SU-DHL-6 (cell line): ENCODE measurements around the gene EVI5L.

Source experiments
- H2AFZ ChIP-seq: fragments of 200-600 bp; sonication (generic); 2 replicates; pipeline ENCODE4 v1.6.1; 2014; ENCODE audit warnings: low read depth, mild to moderate bottlenecking, moderate library complexity, mixed read lengths, antibody characterized with exemption, low read length; ENCODE audit not compliant: severe bottlenecking
- H3F3A ChIP-seq: fragments of 200-600 bp; shearing (Covaris generic); 2 replicates; pipeline ENCODE4 v1.6.0; 2016; ENCODE audit warnings: antibody characterized with exemption, mild to moderate bottlenecking; ENCODE audit not compliant: insufficient read depth
- H3K27ac ChIP-seq: fragments of 200-600 bp; sonication (generic); 2 replicates; pipeline ENCODE4 v1.5.1; 2016; ENCODE audit warnings: low read depth, mild to moderate bottlenecking, low read length, moderate library complexity, mixed read lengths
- H3K27me3 ChIP-seq: fragments of 200-600 bp; sonication (generic), shearing (Covaris generic); 2 replicates; pipeline ENCODE4 v1.6.0; 2014; ENCODE audit warnings: mild to moderate bottlenecking, low read length
- H3K36me3 ChIP-seq: fragments of 200-600 bp; sonication (generic); 2 replicates; pipeline ENCODE4 v1.6.1; 2014; ENCODE audit warnings: mild to moderate bottlenecking, low read length, mixed read lengths
- H3K4me2 ChIP-seq: fragments of 300-600, 200-600 bp; shearing (Covaris generic), sonication (generic); 2 replicates; pipeline ENCODE4 v1.6.0; 2014; ENCODE audit warnings: low read length, low read depth, mild to moderate bottlenecking; ENCODE audit not compliant: poor library complexity, severe bottlenecking
- H3K4me3 ChIP-seq: fragments of 200-600 bp; sonication (generic); 2 replicates; pipeline ENCODE4 v1.5.1; 2014; ENCODE audit warnings: antibody characterized with exemption, low read length, mild to moderate bottlenecking, mixed read lengths; ENCODE audit not compliant: insufficient read depth, poor library complexity, severe bottlenecking
- H3K79me2 ChIP-seq: fragments of 200-600 bp; sonication (generic); 2 replicates; pipeline ENCODE4 v1.6.1; 2014; ENCODE audit warnings: mild to moderate bottlenecking, low read length, moderate library complexity; ENCODE audit not compliant: insufficient read depth
- H3K9ac ChIP-seq: fragments of 200-600 bp; sonication (generic); 2 replicates; pipeline ENCODE4 v1.7.0; 2014; ENCODE audit warnings: mild to moderate bottlenecking, low read length
- H3K9me2 ChIP-seq: fragments of 200-600 bp; sonication (generic); replicated peaks from 2 replicates; pipeline ENCODE4 v1.6.1; 2014; ENCODE audit warnings: low read length; ENCODE audit not compliant: insufficient read depth
- H3K9me3 ChIP-seq: fragments of 200-600 bp; sonication (generic); 2 replicates; pipeline ENCODE4 v1.6.1; 2014; ENCODE audit warnings: low read length, mixed read lengths; ENCODE audit not compliant: insufficient read depth
- H4K20me1 ChIP-seq: fragments of 200-600 bp; sonication (generic); 2 replicates; pipeline ENCODE4 v1.6.1; 2014; ENCODE audit warnings: low read depth, mild to moderate bottlenecking, antibody characterized with exemption, low read length, moderate library complexity, mixed read lengths
- EZH2phosphoT487 ChIP-seq: fragments of 200-600 bp; sonication (generic), shearing (Covaris generic); conservative IDR thresholded peaks from 2 replicates; pipeline ENCODE4 v1.6.1; 2018; ENCODE audit warnings: mild to moderate bottlenecking, antibody characterized with exemption, low read length, moderate library complexity, mixed read lengths
- TF ChIP-seq, protein P1 (sequence below): fragments of 200-600 bp; sonication (generic); IDR thresholded peaks from one replicate; pipeline ENCODE4 v1.5.1; 2017; ENCODE audit warnings: antibody characterized with exemption, mild to moderate bottlenecking, low read length, moderate library complexity; ENCODE audit not compliant: insufficient read depth, poor library complexity, severe bottlenecking

Gene EVI5L

DNA sequence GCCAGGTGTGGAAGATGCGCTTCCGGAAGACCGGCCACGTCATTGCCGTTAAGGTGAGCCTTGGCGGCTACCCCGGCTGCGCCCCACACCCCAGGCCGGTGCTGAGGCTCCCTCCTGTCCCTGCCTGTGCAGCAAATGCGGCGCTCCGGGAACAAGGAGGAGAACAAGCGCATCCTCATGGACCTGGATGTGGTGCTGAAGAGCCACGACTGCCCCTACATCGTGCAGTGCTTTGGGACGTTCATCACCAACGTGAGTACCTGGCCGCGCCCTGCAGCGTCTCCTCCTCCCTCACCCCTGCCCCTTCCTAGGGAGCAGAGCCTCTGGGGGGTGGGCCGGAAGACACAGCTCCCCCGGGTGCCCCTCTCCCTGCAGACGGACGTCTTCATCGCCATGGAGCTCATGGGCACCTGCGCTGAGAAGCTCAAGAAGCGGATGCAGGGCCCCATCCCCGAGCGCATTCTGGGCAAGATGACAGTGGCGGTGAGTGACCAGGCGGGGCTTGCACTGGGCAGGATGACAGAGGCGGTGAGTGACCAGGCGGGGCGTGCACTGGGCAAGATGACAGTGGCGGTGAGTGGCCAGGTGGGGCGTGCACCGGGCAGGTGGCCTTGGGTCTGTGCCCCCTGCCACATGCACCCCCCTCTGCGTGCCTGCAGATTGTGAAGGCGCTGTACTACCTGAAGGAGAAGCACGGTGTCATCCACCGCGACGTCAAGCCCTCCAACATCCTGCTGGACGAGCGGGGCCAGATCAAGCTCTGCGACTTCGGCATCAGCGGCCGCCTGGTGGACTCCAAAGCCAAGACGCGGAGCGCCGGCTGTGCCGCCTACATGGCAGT, 80.5 kb downstream of the EVI5L start:
- TF ChIP-seq, protein P1, sequence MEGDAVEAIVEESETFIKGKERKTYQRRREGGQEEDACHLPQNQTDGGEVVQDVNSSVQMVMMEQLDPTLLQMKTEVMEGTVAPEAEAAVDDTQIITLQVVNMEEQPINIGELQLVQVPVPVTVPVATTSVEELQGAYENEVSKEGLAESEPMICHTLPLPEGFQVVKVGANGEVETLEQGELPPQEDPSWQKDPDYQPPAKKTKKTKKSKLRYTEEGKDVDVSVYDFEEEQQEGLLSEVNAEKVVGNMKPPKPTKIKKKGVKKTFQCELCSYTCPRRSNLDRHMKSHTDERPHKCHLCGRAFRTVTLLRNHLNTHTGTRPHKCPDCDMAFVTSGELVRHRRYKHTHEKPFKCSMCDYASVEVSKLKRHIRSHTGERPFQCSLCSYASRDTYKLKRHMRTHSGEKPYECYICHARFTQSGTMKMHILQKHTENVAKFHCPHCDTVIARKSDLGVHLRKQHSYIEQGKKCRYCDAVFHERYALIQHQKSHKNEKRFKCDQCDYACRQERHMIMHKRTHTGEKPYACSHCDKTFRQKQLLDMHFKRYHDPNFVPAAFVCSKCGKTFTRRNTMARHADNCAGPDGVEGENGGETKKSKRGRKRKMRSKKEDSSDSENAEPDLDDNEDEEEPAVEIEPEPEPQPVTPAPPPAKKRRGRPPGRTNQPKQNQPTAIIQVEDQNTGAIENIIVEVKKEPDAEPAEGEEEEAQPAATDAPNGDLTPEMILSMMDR: no peak
- no peak for TF ChIP-seq EZH2phosphoT487
- H3K9me3 ChIP-seq: no peaks in the 10 kb centered on the region
- H4K20me1 ChIP-seq: no peaks in the 10 kb centered on the region
- H3K9ac ChIP-seq: no peak overlapping the region
- H3K27ac ChIP-seq: no peak overlapping the region
- no peak overlapping the region for H2AFZ ChIP-seq
- H3K36me3 ChIP-seq: no peaks in the 10 kb centered on the region
- H3K9me2 ChIP-seq: no peaks in the 10 kb centered on the region
- 0 out of 2 replicates have a peak, but pooled peaks cover 3% of the 10 kb centered on the region for H3F3A ChIP-seq
- H3K27me3 ChIP-seq: no peaks in the 10 kb centered on the region
- peaks cover 13% of the 10 kb centered on the region for H3K79me2 ChIP-seq
- H3K4me3 ChIP-seq: no peak overlapping the region
- no peak overlapping the region for H3K4me2 ChIP-seq

DNA sequence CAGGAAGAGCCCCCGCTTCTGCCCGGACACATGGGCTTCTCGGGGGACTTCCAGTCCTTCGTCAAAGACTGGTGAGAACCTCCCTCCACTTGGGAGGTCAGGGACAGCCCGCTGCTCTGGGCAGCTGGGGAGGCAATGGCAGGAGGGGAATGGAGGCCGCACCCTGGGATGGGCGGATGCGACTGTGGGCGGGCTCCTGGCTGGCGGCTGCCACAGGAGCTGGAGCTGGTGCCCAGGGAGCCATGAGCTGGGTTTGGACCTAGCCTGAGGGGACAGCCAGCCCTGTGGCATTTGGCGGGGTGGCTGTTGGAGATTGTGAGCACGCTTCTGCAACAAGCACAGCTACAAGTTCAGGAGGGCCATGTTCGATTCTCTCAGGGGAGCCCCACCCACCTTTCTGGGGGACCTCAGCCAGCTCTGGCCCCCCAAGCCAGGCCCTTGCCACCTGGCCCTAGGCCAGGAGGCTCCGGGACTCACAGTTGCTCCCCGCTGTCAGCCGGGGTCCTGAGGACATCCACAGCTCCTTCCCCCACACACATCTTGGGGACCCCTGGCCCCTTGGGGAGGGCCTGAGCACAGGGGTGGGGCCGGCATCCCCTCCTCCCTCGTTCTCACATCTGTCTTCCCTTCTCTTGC, 81.6 kb downstream of the EVI5L start:
- Histone ChIP-seq H3K36me3 (no peaks in the 10 kb centered on the region), H3K9me3 (no peaks in the 10 kb centered on the region), H3K4me2 (no peak overlapping the region), H3K27ac (no peak overlapping the region), H3K79me2 (peaks cover 4% of the 10 kb centered on the region; the same call in 1 of the 2 replicates), H3K4me3 (no peak overlapping the region), H3K9me2 (no peaks in the 10 kb centered on the region), H3K9ac (no peak overlapping the region), H3K27me3 (no peaks in the 10 kb centered on the region), H2AFZ (no peak overlapping the region), H4K20me1 (no peaks in the 10 kb centered on the region), H3F3A (0 out of 2 replicates have a peak, but pooled peaks cover 3% of the 10 kb centered on the region)
- TF ChIP-seq, protein P1: no peak

DNA sequence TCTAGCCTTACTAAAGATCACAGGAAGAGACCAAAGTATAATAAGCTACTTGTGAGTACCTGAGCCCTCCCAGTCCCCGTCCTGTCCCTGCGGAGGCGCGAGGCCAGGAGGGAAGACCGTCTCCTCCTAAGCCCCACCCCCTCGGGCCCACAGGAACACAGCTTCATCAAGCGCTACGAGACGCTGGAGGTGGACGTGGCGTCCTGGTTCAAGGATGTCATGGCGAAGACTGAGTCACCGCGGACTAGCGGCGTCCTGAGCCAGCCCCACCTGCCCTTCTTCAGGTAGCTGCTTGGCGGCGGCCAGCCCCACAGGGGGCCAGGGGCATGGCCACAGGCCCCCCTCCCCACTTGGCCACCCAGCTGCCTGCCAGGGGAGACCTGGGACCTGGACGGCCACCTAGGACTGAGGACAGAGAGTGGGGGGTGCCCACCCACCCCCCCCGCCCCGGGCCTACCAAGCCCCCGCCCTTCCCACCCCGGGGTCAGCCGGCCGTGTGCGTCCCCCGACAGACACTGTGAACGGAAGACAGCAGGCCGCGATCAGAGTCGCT, 82.2 kb downstream of the EVI5L start:
- Histone ChIP-seq H2AFZ (no peak overlapping the region), H3K9me2 (no peaks in the 10 kb centered on the region), H3K4me3 (no peak overlapping the region), H3K9ac (no peak overlapping the region), H3K36me3 (no peaks in the 10 kb centered on the region), H3K9me3 (no peaks in the 10 kb centered on the region), H3K27me3 (no peaks in the 10 kb centered on the region), H3K4me2 (no peak overlapping the region), H3K79me2 (peaks cover 4% of the 10 kb centered on the region; the same call in 1 of the 2 replicates), H3F3A (0 out of 2 replicates have a peak, but pooled peaks cover 3% of the 10 kb centered on the region), H4K20me1 (no peaks in the 10 kb centered on the region), H3K27ac (no peak overlapping the region)
- TF ChIP-seq, protein P1: no peak
- TF ChIP-seq EZH2phosphoT487: no peak
